ENCODE measurements around the gene CALHM4. TPM values are rescaled to one million over a fixed set of nuclear protein-coding genes. Genes with fewer than 3 reads are reported as not detected.

Gene CALHM4
- total and polyA plus RNA-seq, 2 donors (not counting 3 experiments of a cell fraction or from before 2014, with no cell fraction given) = 1.2 TPM; not detected in 1

DNA sequence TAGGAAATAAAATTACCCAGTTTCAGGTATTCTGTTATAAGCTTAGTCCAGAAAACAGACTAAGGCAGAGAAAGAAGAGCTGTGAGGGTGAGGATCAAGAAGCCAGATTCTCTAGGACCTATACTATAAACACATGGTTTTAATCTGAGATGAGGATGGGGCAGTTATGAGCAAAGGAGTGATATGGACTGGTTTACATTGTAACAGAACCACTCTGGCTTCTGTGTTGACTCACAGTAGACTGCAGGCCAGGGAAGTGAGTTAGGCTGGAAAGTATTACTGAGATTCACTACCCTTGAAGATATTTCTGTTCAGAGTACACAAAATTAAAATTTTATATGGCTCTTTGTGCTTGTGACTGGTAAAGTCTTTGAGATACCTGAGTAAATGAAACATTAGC is 14.6 kb downstream of the CALHM4 start:
- no peaks in the 10 kb centered on the region for H4K20me1 ChIP-seq (replicated peaks; ENCODE audit: control insufficient read depth, extremely low read depth, insufficient read depth, low read length)
- H3K9me1 ChIP-seq (replicated peaks; ENCODE audit: control insufficient read depth, extremely low read depth, insufficient read depth, low read length) = no peaks in the 10 kb centered on the region
- ChIA-PET POLR2A (no interaction called here), CTCF (interaction anchor here (2.1 kb wide), 1 partner anchor 10 kb away, joined by 5 read pairs; no protein-coding TSS in a partner anchor)
- no peaks in the 10 kb centered on the region for H3K36me3 ChIP-seq (ENCODE audit: control insufficient read depth in 2 of 2, extremely low read depth in 1 of 2, insufficient read depth in 2 of 2, low read length in 2 of 2)
- FAIRE-seq (peak; percentile 67), DNase-seq (ENCODE audit: low read depth, low spot score) (no peak)
- no peak overlapping the region for H3K27ac ChIP-seq (ENCODE audit: insufficient read depth, low read depth, low read length)
- dilution Hi-C loops (cut with MboI; ENCODE audit: extremely low pct_ligation_motif_present, low sequenced_read_pairs) (no loop called here), intact Hi-C loops (cut with micrococcal nuclease) (no loop called here)
- peaks cover 28% of the 10 kb centered on the region for H3K79me2 ChIP-seq (ENCODE audit: control insufficient read depth, insufficient read depth, low read length)
- no peaks in the 10 kb centered on the region for H3K27me3 ChIP-seq (ENCODE audit: control insufficient read depth in 2 of 2, insufficient read depth in 2 of 2, low read length in 2 of 2)
- TF ChIP-seq FOS (IDR thresholded peaks at IDR 0.05; ENCODE audit: borderline replicate concordance, insufficient read depth, low read length) (no peak), GATA2 (IDR thresholded peaks at IDR 0.05; ENCODE audit: insufficient read depth, insufficient read length, low read depth, low read length) (no peak), CTCF (IDR thresholded peaks at IDR 0.05; ENCODE audit: extremely low read depth in 1 of 2, insufficient read depth in 1 of 2, low read depth in 1 of 2, low read length in 2 of 2) (no peak), MYC (IDR thresholded peaks at IDR 0.05; ENCODE audit: low read depth, low read length) (no peak), POLR2AphosphoS5 (IDR thresholded peaks at IDR 0.05; ENCODE audit: insufficient read depth, low read depth, low read length) (no peak), JUN (IDR thresholded peaks at IDR 0.05; ENCODE audit: borderline replicate concordance, insufficient read depth, insufficient read length, low read depth) (no peak), EZH2 (IDR thresholded peaks at IDR 0.05; ENCODE audit: borderline replicate concordance, low read depth, low read length, severe bottlenecking) (no peak), POLR2A (IDR thresholded peaks at IDR 0.05; ENCODE audit: low read depth, low read length) (no peak)
- TF ChIP-seq, protein P1, sequence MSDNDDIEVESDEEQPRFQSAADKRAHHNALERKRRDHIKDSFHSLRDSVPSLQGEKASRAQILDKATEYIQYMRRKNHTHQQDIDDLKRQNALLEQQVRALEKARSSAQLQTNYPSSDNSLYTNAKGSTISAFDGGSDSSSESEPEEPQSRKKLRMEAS (IDR thresholded peaks at IDR 0.05; ENCODE audit: insufficient read depth, insufficient read length) = no peak
- no peak overlapping the region for H2AFZ ChIP-seq (ENCODE audit: low read depth, low read length)
- H3K4me1 ChIP-seq (ENCODE audit: control insufficient read depth, extremely low read depth, insufficient read depth, low read length) = peaks cover 31% of the 10 kb centered on the region
- BruUV-seq (replicated peaks) = no TSS peak
- H3K4me3 ChIP-seq (replicated peaks in 1 of 3; ENCODE audit: insufficient read depth in 1 of 3, low read depth in 1 of 3, low read length in 3 of 3) = no peak overlapping the region
- H3K9ac ChIP-seq (replicated peaks; ENCODE audit: extremely low read depth, insufficient read depth, low read length) = no peak overlapping the region
- H3K4me2 ChIP-seq (ENCODE audit: insufficient read depth, low read length) = peak overlapping the region; percentile 16
- H3K9me3 ChIP-seq (replicated peaks; ENCODE audit: control insufficient read depth, insufficient read depth, low read length) = no peaks in the 10 kb centered on the region

Measured in endothelial cell of umbilical vein (primary cell).